ENCODE measurements around the gene CFAP100.

The CFAP100 gene

GRCh38 chr3:126401611-126402160 lies 7.0 kb downstream of the CFAP100 start (continued):
- TF ChIP-seq EGR2 (tag by site-specific recombination; IDR thresholded peaks at IDR 0.05; ENCODE audit: low read depth): no peak

GRCh38 chr3:126402178-126402577 lies 7.5 kb downstream of the CFAP100 start:
- no peak overlapping the region for H3K4me3 ChIP-seq (ENCODE audit: low read depth, low read length)
- CTCF ChIA-PET: no interaction called here
- POLR2A ChIA-PET: no interaction called here
- no peaks in the 10 kb centered on the region for H3K4me1 ChIP-seq (ENCODE audit: control insufficient read depth, insufficient read depth, low read length)
- TF ChIP-seq MZF1 (tag by site-specific recombination; IDR thresholded peaks at IDR 0.05; ENCODE audit: borderline replicate concordance): no peak
- TF ChIP-seq ZBTB17 (tag by site-specific recombination; IDR thresholded peaks at IDR 0.05): no peak
- no peak for TF ChIP-seq ZNF558 (tag by site-specific recombination; IDR thresholded peaks at IDR 0.05)
- TF ChIP-seq, protein P1, sequence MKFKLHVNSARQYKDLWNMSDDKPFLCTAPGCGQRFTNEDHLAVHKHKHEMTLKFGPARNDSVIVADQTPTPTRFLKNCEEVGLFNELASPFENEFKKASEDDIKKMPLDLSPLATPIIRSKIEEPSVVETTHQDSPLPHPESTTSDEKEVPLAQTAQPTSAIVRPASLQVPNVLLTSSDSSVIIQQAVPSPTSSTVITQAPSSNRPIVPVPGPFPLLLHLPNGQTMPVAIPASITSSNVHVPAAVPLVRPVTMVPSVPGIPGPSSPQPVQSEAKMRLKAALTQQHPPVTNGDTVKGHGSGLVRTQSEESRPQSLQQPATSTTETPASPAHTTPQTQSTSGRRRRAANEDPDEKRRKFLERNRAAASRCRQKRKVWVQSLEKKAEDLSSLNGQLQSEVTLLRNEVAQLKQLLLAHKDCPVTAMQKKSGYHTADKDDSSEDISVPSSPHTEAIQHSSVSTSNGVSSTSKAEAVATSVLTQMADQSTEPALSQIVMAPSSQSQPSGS (tag by site-specific recombination; IDR thresholded peaks at IDR 0.05; ENCODE audit: low read depth): no peak
- no peak for TF ChIP-seq KLF16 (tag by site-specific recombination; IDR thresholded peaks at IDR 0.05)
- TF ChIP-seq FEZF1 (tag by site-specific recombination; IDR thresholded peaks at IDR 0.05): no peak
- no peak for TF ChIP-seq KLF10 (tag by site-specific recombination; IDR thresholded peaks at IDR 0.05)
- no peak for TF ChIP-seq ZNF623 (tag by site-specific recombination; IDR thresholded peaks at IDR 0.05)
- no peak for TF ChIP-seq KLF8 (tag by site-specific recombination; IDR thresholded peaks at IDR 0.05)
- no peak for TF ChIP-seq ZNF692 (tag by site-specific recombination; IDR thresholded peaks at IDR 0.05)
- TF ChIP-seq, protein P2, sequence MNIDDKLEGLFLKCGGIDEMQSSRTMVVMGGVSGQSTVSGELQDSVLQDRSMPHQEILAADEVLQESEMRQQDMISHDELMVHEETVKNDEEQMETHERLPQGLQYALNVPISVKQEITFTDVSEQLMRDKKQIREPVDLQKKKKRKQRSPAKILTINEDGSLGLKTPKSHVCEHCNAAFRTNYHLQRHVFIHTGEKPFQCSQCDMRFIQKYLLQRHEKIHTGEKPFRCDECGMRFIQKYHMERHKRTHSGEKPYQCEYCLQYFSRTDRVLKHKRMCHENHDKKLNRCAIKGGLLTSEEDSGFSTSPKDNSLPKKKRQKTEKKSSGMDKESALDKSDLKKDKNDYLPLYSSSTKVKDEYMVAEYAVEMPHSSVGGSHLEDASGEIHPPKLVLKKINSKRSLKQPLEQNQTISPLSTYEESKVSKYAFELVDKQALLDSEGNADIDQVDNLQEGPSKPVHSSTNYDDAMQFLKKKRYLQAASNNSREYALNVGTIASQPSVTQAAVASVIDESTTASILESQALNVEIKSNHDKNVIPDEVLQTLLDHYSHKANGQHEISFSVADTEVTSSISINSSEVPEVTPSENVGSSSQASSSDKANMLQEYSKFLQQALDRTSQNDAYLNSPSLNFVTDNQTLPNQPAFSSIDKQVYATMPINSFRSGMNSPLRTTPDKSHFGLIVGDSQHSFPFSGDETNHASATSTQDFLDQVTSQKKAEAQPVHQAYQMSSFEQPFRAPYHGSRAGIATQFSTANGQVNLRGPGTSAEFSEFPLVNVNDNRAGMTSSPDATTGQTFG (tag by site-specific recombination; IDR thresholded peaks at IDR 0.05; ENCODE audit: borderline replicate concordance): no peak
- no peak for TF ChIP-seq PRDM2 (tag by site-specific recombination; IDR thresholded peaks at IDR 0.05; ENCODE audit: borderline replicate concordance)
- H3K36me3 ChIP-seq (ENCODE audit: control insufficient read depth in 2 of 2, insufficient read depth in 1 of 2, low read length in 2 of 2): no peaks in the 10 kb centered on the region
- no peaks in the 10 kb centered on the region for H3K9me3 ChIP-seq (ENCODE audit: control insufficient read depth, insufficient read depth, low read depth, low read length)
- H3K27ac ChIP-seq (ENCODE audit: extremely low read depth, low read depth, low read length): no peak overlapping the region
